Liver (tissue), 9 donors: Measurements from ENCODE around the gene PHIP. TPM values are rescaled to one million over a fixed set of nuclear protein-coding genes. Genes with fewer than 3 reads are reported as not detected.

Source experiments
- DNase-seq: peaks from one replicate; pipeline ENCODE4 v3.0.0-alpha.2; 2017; ENCODE audit warnings: low spot score
- H3K27ac ChIP-seq, 2 donors: one replicate each; pipeline ENCODE4 v1.7.0; 2013; ENCODE audit warnings: inconsistent platforms in 2 of 2, low read length in 2 of 2, control low read depth in 1 of 2, low read depth in 1 of 2, mild to moderate bottlenecking in 1 of 2
- H3K27me3 ChIP-seq, 4 donors: one replicate each; pipeline versions ENCODE4 v1.6.1 to v1.7.0; 2013; ENCODE audit warnings: low read length in 3 of 4, inconsistent platforms in 1 of 4, mild to moderate bottlenecking in 1 of 4, moderate library complexity in 1 of 4; ENCODE audit not compliant: control insufficient read depth in 4 of 4, insufficient read depth in 4 of 4
- H3K36me3 ChIP-seq, 4 donors: one replicate each; pipeline versions ENCODE4 v1.6.1 to v1.7.0; 2013; ENCODE audit warnings: low read length in 3 of 4, mild to moderate bottlenecking in 3 of 4, low read depth in 1 of 4, moderate library complexity in 1 of 4; ENCODE audit not compliant: control insufficient read depth in 4 of 4, insufficient read depth in 3 of 4
- H3K4me1 ChIP-seq, 4 donors: one replicate each; pipeline versions ENCODE4 v1.6.1 to v1.7.0; 2013; ENCODE audit warnings: low read length in 3 of 4, mild to moderate bottlenecking in 3 of 4, moderate library complexity in 1 of 4; ENCODE audit not compliant: control insufficient read depth in 4 of 4, insufficient read depth in 4 of 4
- H3K4me3 ChIP-seq, 3 donors: one replicate each; pipeline versions ENCODE4 v1.6.1 to v1.7.0; 2013; ENCODE audit warnings: low read length in 3 of 3, control low read depth in 1 of 3, low read depth in 1 of 3, mild to moderate bottlenecking in 1 of 3
- H3K9ac ChIP-seq, 2 donors: one replicate each; pipeline ENCODE4 v1.7.0; 2013; ENCODE audit warnings: low read length in 2 of 2, mild to moderate bottlenecking in 2 of 2, moderate library complexity in 2 of 2, control low read depth in 1 of 2, low read depth in 1 of 2
- H3K9me3 ChIP-seq, 4 donors: one replicate each; pipeline versions ENCODE4 v1.6.1 to v1.7.0; 2013; ENCODE audit warnings: low read length in 3 of 4; ENCODE audit not compliant: control insufficient read depth in 4 of 4
- CTCF ChIP-seq: fragments of 150-350 bp; IDR thresholded peaks from 2 replicates; pipeline ENCODE4 v1.5.1; 2017; ENCODE audit warnings: improper control_type of control experiment, low read depth, low read length; ENCODE audit not compliant: missing input control
- EGR1 ChIP-seq, 2 donors: IDR thresholded peaks; 2 replicates each; pipeline ENCODE4 v1.6.1; 2016 to 2018; ENCODE audit warnings: antibody characterized with exemption in 2 of 2, low read depth in 2 of 2
- FOXA1 ChIP-seq: IDR thresholded peaks from 2 replicates; pipeline ENCODE4 v1.6.1; 2016; ENCODE audit warnings: antibody characterized with exemption
- FOXA2 ChIP-seq: IDR thresholded peaks from 2 replicates; pipeline ENCODE4 v1.6.1; 2016; ENCODE audit warnings: antibody characterized with exemption
- GABPA ChIP-seq, 2 donors: IDR thresholded peaks in 1 of 2; conservative IDR thresholded peaks in 1 of 2; 2 replicates each; pipeline ENCODE4 v1.6.1; 2016; ENCODE audit warnings: antibody characterized with exemption in 2 of 2, mild to moderate bottlenecking in 1 of 2, moderate library complexity in 1 of 2
- HNF4A ChIP-seq, 2 donors: conservative IDR thresholded peaks; 2 replicates each; pipeline ENCODE4 v1.6.1; 2016; ENCODE audit warnings: antibody characterized with exemption in 2 of 2, mild to moderate bottlenecking in 2 of 2
- HNF4G ChIP-seq: IDR thresholded peaks from 2 replicates; pipeline ENCODE4 v1.6.1; 2016; ENCODE audit warnings: antibody characterized with exemption
- JUND ChIP-seq, 2 donors: IDR thresholded peaks; 2 replicates each; pipeline ENCODE4 v1.6.1; 2016; ENCODE audit warnings: antibody characterized with exemption in 2 of 2
- RAD21 ChIP-seq, 2 donors: IDR thresholded peaks; 2 replicates each; pipeline ENCODE4 v1.6.1; 2016; ENCODE audit warnings: antibody characterized with exemption in 2 of 2, mild to moderate bottlenecking in 2 of 2
- RXRA ChIP-seq, 2 donors: IDR thresholded peaks; 2 replicates each; pipeline ENCODE4 v1.6.1; 2017 to 2018; ENCODE audit warnings: antibody characterized with exemption in 2 of 2, mild to moderate bottlenecking in 1 of 2
- SP1 ChIP-seq: IDR thresholded peaks from 2 replicates; pipeline ENCODE4 v1.6.1; 2018; ENCODE audit warnings: antibody characterized with exemption, mild to moderate bottlenecking
- TAF1 ChIP-seq: conservative IDR thresholded peaks from 2 replicates; pipeline ENCODE4 v1.6.1; 2016; ENCODE audit warnings: antibody characterized with exemption, mild to moderate bottlenecking
- YY1 ChIP-seq: IDR thresholded peaks from 2 replicates; pipeline ENCODE4 v1.6.1; 2016; ENCODE audit warnings: antibody characterized with exemption, mild to moderate bottlenecking
- WGBS: extraction: QIAGEN DNeasy Blood & Tissue Kit; methylation state at CpG from one replicate; pipeline ENCODE4 v1.1.7; 2013; 5-methylcytosine and 5-hydroxymethylcytosine counted together
- polyA plus RNA-seq, 2 donors: library from polyadenylated mRNA; stranded (reverse) in 1 of 2; unstranded in 1 of 2; fragments of 200-250 nt in 1 of 2; fragments of >200 nt in 1 of 2; fragmentation: Nextera tagmentation in 1 of 2; extraction: Ambion mirVana in 1 of 2; gene quantifications; one replicate each; pipeline versions ENCODE4 v1.2.1 to v1.2.3, GENCODE V29; 2013 to 2015
- total RNA-seq, 2 donors: library from RNA; depleted of rRNA; stranded (reverse); fragments of >200 nt; gene quantifications; one replicate each; pipeline ENCODE4 v1.2.3, GENCODE V29; 2014
- TF ChIP-seq, protein P1 (sequence below): IDR thresholded peaks from 2 replicates; pipeline ENCODE4 v1.6.1; 2016; ENCODE audit warnings: antibody characterized with exemption, mild to moderate bottlenecking
- donor health status: healthy.
- donor health status: healthy.
- donor health status: healthy.
- donor health status: healthy.
- donor health status: healthy.

The PHIP gene
- total and polyA plus RNA-seq, 4 donors = 1.6 to 22.4 (median 9.4) TPM

- TF ChIP-seq EGR1 (IDR thresholded peaks at IDR 0.05; ENCODE audit: low read depth in 2 of 2) = no peak
- TF ChIP-seq GABPA (IDR thresholded peaks at IDR 0.05 in 1 of 2, conservative IDR thresholded peaks at IDR 0.05 in 1 of 2) = no peak
- no peak for TF ChIP-seq TAF1
- no peak for TF ChIP-seq SP1
- no peak for TF ChIP-seq YY1
- TF ChIP-seq, protein P1, sequence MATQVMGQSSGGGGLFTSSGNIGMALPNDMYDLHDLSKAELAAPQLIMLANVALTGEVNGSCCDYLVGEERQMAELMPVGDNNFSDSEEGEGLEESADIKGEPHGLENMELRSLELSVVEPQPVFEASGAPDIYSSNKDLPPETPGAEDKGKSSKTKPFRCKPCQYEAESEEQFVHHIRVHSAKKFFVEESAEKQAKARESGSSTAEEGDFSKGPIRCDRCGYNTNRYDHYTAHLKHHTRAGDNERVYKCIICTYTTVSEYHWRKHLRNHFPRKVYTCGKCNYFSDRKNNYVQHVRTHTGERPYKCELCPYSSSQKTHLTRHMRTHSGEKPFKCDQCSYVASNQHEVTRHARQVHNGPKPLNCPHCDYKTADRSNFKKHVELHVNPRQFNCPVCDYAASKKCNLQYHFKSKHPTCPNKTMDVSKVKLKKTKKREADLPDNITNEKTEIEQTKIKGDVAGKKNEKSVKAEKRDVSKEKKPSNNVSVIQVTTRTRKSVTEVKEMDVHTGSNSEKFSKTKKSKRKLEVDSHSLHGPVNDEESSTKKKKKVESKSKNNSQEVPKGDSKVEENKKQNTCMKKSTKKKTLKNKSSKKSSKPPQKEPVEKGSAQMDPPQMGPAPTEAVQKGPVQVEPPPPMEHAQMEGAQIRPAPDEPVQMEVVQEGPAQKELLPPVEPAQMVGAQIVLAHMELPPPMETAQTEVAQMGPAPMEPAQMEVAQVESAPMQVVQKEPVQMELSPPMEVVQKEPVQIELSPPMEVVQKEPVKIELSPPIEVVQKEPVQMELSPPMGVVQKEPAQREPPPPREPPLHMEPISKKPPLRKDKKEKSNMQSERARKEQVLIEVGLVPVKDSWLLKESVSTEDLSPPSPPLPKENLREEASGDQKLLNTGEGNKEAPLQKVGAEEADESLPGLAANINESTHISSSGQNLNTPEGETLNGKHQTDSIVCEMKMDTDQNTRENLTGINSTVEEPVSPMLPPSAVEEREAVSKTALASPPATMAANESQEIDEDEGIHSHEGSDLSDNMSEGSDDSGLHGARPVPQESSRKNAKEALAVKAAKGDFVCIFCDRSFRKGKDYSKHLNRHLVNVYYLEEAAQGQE = no peak
- no peak for TF ChIP-seq JUND (IDR thresholded peaks at IDR 0.05)
- no peak for TF ChIP-seq RAD21 (IDR thresholded peaks at IDR 0.05)
- no peak for TF ChIP-seq CTCF
- TF ChIP-seq FOXA2 = no peak
- TF ChIP-seq HNF4G = no peak
- Histone ChIP-seq H3K27ac (no peak overlapping the region), H3K4me1 (peaks cover 0 to 12% (median 8%) of the 10 kb centered on the region in 4 donors), H3K9me3 (no peaks in the 10 kb centered on the region), H3K9ac (no peak overlapping the region), H3K27me3 (no peaks in the 10 kb centered on the region), H3K4me3 (no peak overlapping the region), H3K36me3 (no peaks in the 10 kb centered on the region)
- DNase-seq = no peak
These were observed 6.5 kb downstream of the PHIP start for GRCh38 chr6:79071547-79071946.

- H3K4me1 ChIP-seq = peaks cover 0 to 5% (median 0%) of the 10 kb centered on the region in 4 donors
- no peak overlapping the region for H3K27ac ChIP-seq
- 86% methylated on average over 5 of the region's 5 CpGs for WGBS
These were observed 7.7 kb downstream of the PHIP start for GRCh38 chr6:79070206-79070825.

DNA sequence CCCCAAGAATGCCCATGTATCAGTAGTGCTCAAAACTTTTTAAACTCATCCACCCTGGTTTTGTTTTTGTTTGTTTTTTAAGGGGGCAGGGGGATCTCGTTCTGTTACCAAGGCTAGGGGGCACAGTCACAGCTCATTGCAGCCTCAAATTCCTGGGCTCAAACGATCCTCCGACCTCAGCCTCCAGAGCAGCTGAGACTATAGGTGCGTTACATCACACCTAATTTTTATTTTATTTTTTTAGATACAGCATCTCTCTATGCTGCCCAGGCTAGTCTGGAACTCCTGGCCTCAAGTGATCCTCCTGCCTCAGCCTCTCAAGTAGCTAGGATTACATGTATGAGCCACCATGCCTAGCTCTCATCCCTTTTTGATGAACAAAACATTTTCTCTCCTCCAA is 11.2 kb downstream of the PHIP start:
- no peak for DNase-seq
- Histone ChIP-seq H3K27me3 (no peaks in the 10 kb centered on the region), H3K36me3 (peaks cover 0 to 2% (median 0%) of the 10 kb centered on the region in 4 donors), H3K27ac (no peak overlapping the region), H3K9me3 (no peaks in the 10 kb centered on the region), H3K9ac (no peak overlapping the region), H3K4me3 (no peak overlapping the region), H3K4me1 (no peaks in the 10 kb centered on the region)
- 96% methylated on average over 4 of the region's 4 CpGs for WGBS
- TF ChIP-seq HNF4A (conservative IDR thresholded peaks at IDR 0.05) = no peak

More at GRCh38 chr6:79070206-79070825, 7.7 kb downstream of the PHIP start:
- TF ChIP-seq YY1 (no peak), FOXA1 (no peak), TAF1 (no peak), GABPA (IDR thresholded peaks at IDR 0.05 in 1 of 2, conservative IDR thresholded peaks at IDR 0.05 in 1 of 2) (no peak), JUND (IDR thresholded peaks at IDR 0.05) (no peak), HNF4G (no peak), RXRA (IDR thresholded peaks at IDR 0.05) (no peak), HNF4A (conservative IDR thresholded peaks at IDR 0.05) (no peak)
- Histone ChIP-seq H3K9ac (no peak overlapping the region), H3K4me3 (no peak overlapping the region), H3K27me3 (no peaks in the 10 kb centered on the region), H3K36me3 (no peaks in the 10 kb centered on the region), H3K9me3 (no peaks in the 10 kb centered on the region)
- DNase-seq = no peak
